Loucy (cell line): ENCODE results near the gene LRRC4C.

ENCODE experiments used
- H2AFZ ChIP-seq: fragments of 200-600 bp; sonication (generic); 2 replicates; pipeline ENCODE4 v1.6.0; 2016; ENCODE audit warnings: antibody characterized with exemption, mild to moderate bottlenecking, low read length, moderate library complexity
- H3F3A ChIP-seq: fragments of 200-600 bp; 2 replicates; pipeline ENCODE4 v1.6.0; 2016; ENCODE audit warnings: antibody characterized with exemption, low read depth, mild to moderate bottlenecking
- H3K27me3 ChIP-seq: fragments of 200-600 bp; sonication (generic); 2 replicates; pipeline ENCODE4 v1.6.1; 2014; ENCODE audit warnings: low read length, mild to moderate bottlenecking; ENCODE audit not compliant: insufficient read depth, poor library complexity, severe bottlenecking
- H3K36me3 ChIP-seq: fragments of 200-600 bp; sonication (generic); 2 replicates; pipeline ENCODE4 v1.6.1; 2016; ENCODE audit warnings: low read length; ENCODE audit not compliant: insufficient read depth
- H3K4me1 ChIP-seq: fragments of 200-600 bp; sonication (generic); 2 replicates; pipeline ENCODE4 v1.5.1; 2014; ENCODE audit warnings: low read length, mild to moderate bottlenecking; ENCODE audit not compliant: insufficient read depth, poor library complexity, severe bottlenecking
- H3K4me2 ChIP-seq: fragments of 200-600 bp; sonication (generic); 2 replicates; pipeline ENCODE4 v1.6.0; 2014; ENCODE audit warnings: antibody characterized with exemption, low read length, low read depth, mild to moderate bottlenecking; ENCODE audit not compliant: poor library complexity, severe bottlenecking
- H3K4me3 ChIP-seq: fragments of 200-600 bp; sonication (generic); 2 replicates; pipeline ENCODE4 v1.5.1; 2014; ENCODE audit warnings: low read length, mild to moderate bottlenecking, mixed read lengths; ENCODE audit not compliant: poor library complexity, severe bottlenecking
- H3K79me2 ChIP-seq: fragments of 200-600 bp; sonication (generic); 2 replicates; pipeline ENCODE4 v1.6.1; 2014; ENCODE audit warnings: low read length; ENCODE audit not compliant: insufficient read depth
- H3K9ac ChIP-seq: fragments of 200-600 bp; sonication (generic); 2 replicates; pipeline ENCODE4 v1.6.0; 2014; ENCODE audit warnings: mild to moderate bottlenecking, low read depth, low read length, moderate library complexity; ENCODE audit not compliant: poor library complexity, severe bottlenecking
- H3K9me2 ChIP-seq: fragments of 200-600 bp; sonication (generic); replicated peaks from 2 replicates; pipeline ENCODE4 v1.6.1; 2016; ENCODE audit warnings: low read depth, low read length, mixed read lengths
- H3K9me3 ChIP-seq: fragments of 200-600 bp; sonication (generic); 2 replicates; pipeline ENCODE4 v1.6.1; 2014; ENCODE audit warnings: mild to moderate bottlenecking, antibody characterized with exemption, low read length, low read depth; ENCODE audit not compliant: insufficient read depth
- H4K20me1 ChIP-seq: fragments of 200-600 bp; sonication (generic); 2 replicates; pipeline ENCODE4 v1.6.0; 2014; ENCODE audit warnings: antibody characterized with exemption, low read length, mild to moderate bottlenecking; ENCODE audit not compliant: insufficient read depth, poor library complexity, severe bottlenecking
- EZH2phosphoT487 ChIP-seq: fragments of 200-600 bp; IDR thresholded peaks from 2 replicates; pipeline ENCODE4 v1.6.1; 2018; ENCODE audit warnings: antibody characterized with exemption, mild to moderate bottlenecking, moderate library complexity, borderline replicate concordance
- TF ChIP-seq, protein P1 (sequence below): fragments of 200-600 bp; sonication (generic); conservative IDR thresholded peaks from 2 replicates; pipeline ENCODE4 v1.5.1; 2014; ENCODE audit warnings: mild to moderate bottlenecking, antibody characterized with exemption, low read length

The LRRC4C gene

DNA sequence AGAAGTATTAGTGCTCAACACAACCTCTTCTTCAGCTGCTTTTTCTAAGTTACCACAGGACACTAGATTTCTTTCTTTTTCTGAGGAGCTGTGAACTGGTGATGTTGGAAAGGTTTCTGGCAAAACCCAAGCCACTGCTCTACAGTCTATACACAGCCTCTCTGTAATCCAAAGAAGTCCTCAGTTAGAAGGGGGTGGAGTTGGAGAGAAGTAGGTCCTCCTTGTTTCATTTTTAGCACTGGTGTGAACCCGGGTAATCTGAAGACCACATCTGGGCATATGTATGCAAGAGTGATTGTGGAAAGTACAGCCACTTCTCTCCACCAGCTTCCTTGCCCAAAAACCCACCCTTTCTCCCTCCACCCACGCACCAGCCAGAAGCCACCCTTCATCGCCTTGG, 1168.1 kb downstream of the LRRC4C start:
- no peaks in the 10 kb centered on the region for H4K20me1 ChIP-seq
- H3F3A ChIP-seq = no peaks in the 10 kb centered on the region
- no peaks in the 10 kb centered on the region for H3K79me2 ChIP-seq
- no peak for TF ChIP-seq EZH2phosphoT487
- TF ChIP-seq, protein P1, sequence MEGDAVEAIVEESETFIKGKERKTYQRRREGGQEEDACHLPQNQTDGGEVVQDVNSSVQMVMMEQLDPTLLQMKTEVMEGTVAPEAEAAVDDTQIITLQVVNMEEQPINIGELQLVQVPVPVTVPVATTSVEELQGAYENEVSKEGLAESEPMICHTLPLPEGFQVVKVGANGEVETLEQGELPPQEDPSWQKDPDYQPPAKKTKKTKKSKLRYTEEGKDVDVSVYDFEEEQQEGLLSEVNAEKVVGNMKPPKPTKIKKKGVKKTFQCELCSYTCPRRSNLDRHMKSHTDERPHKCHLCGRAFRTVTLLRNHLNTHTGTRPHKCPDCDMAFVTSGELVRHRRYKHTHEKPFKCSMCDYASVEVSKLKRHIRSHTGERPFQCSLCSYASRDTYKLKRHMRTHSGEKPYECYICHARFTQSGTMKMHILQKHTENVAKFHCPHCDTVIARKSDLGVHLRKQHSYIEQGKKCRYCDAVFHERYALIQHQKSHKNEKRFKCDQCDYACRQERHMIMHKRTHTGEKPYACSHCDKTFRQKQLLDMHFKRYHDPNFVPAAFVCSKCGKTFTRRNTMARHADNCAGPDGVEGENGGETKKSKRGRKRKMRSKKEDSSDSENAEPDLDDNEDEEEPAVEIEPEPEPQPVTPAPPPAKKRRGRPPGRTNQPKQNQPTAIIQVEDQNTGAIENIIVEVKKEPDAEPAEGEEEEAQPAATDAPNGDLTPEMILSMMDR = no peak
- H3K9me3 ChIP-seq = no peaks in the 10 kb centered on the region
- no peaks in the 10 kb centered on the region for H3K27me3 ChIP-seq
- H3K36me3 ChIP-seq = no peaks in the 10 kb centered on the region
- H3K9me2 ChIP-seq = no peaks in the 10 kb centered on the region
- H3K4me2 ChIP-seq = no peak overlapping the region
- no peak overlapping the region for H3K4me3 ChIP-seq
- H3K9ac ChIP-seq = no peak overlapping the region
- no peak overlapping the region for H2AFZ ChIP-seq
- H3K4me1 ChIP-seq = no peaks in the 10 kb centered on the region

DNA sequence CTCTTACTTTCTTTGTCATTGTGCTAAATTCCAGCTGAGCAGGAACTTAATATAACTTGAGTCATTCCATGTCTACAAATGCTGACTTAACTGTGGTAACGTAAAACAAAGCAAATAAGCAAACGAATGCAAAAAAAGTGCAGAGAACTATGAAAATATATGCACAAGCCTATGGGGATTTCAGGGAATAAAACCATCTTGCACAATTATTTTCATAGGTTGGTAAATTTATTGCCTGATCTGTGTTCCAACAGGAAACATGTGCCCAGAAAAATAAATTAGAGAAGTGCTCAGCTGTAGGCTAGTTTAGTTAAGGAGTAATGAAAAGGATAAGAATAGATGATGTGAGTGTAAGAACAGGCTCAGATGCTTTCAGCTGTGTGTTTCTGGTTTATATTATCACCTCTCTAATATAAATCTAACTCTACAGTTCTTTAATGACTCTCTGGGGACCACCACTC, 1169.3 kb downstream of the LRRC4C start:
- no peak overlapping the region for H3K4me2 ChIP-seq
- H3K9me3 ChIP-seq = no peaks in the 10 kb centered on the region
- H2AFZ ChIP-seq = no peak overlapping the region
- H3K4me3 ChIP-seq = no peak overlapping the region
- H3K4me1 ChIP-seq = no peaks in the 10 kb centered on the region
- no peaks in the 10 kb centered on the region for H3K79me2 ChIP-seq
- TF ChIP-seq EZH2phosphoT487 = no peak
- TF ChIP-seq, protein P1 = no peak
- H4K20me1 ChIP-seq = no peaks in the 10 kb centered on the region
- no peaks in the 10 kb centered on the region for H3K36me3 ChIP-seq
- H3K27me3 ChIP-seq = no peaks in the 10 kb centered on the region
- H3K9ac ChIP-seq = no peak overlapping the region
- H3F3A ChIP-seq = no peaks in the 10 kb centered on the region
- no peaks in the 10 kb centered on the region for H3K9me2 ChIP-seq

DNA sequence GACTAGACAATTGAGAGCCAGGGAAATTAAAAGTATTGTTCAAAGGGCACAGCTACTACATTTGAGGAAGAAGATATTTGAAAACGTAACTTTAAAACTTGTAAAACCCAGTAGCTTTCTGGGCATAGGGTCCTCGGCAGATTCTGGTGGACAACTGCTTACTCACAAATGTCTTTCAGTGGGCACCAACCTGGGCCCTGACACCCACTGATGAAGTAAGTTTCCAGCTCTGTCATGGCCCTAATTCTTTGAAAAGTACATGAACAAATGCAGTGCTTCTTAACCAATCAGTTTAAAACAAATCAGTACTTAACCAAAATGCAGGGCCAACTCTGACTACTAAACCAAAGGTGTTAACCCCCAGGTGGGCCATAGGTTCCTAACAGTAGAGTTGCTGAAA, 1170.1 kb downstream of the LRRC4C start:
- H3K4me3 ChIP-seq = no peak overlapping the region
- H3K9me3 ChIP-seq = no peaks in the 10 kb centered on the region
- H3K4me2 ChIP-seq = no peak overlapping the region
- H2AFZ ChIP-seq = no peak overlapping the region
- no peaks in the 10 kb centered on the region for H3K9me2 ChIP-seq
- H3K4me1 ChIP-seq = no peaks in the 10 kb centered on the region
- H4K20me1 ChIP-seq = no peaks in the 10 kb centered on the region
- TF ChIP-seq, protein P1 = no peak
- no peak for TF ChIP-seq EZH2phosphoT487
- no peaks in the 10 kb centered on the region for H3F3A ChIP-seq
- no peak overlapping the region for H3K9ac ChIP-seq
- no peaks in the 10 kb centered on the region for H3K27me3 ChIP-seq
- no peaks in the 10 kb centered on the region for H3K79me2 ChIP-seq
- H3K36me3 ChIP-seq = no peaks in the 10 kb centered on the region
